HCT116 (cell line): ENCODE data around the gene FICD. TPM values are rescaled to one million over a fixed set of nuclear protein-coding genes. Genes with fewer than 3 reads are reported as not detected.

ENCODE experiments used
- ATAC-seq: fragments of 200-7000 bp; cut with Tn5 transposase; 2 replicates; pipeline ENCODE4 v1.9.1; 2020; ENCODE audit warnings: mild to moderate bottlenecking, moderate library complexity
- BruUV-seq: library from RNA; stranded (reverse); fragments of 400-500 nt; replicated peaks from 2 replicates; lab custom pipeline; 2021; lab: Mats Ljungman, UMichigan
- CTCF ChIA-PET: fragments of 300-600 bp; sonication (Branson Sonifier 250); formaldehyde crosslinking; loops from one replicate; lab custom pipeline; 2021; ENCODE audit warnings: antibody characterized with exemption; lab: Charles Lee
- POLR2A ChIA-PET: fragments of 300-600, 350-600 bp; sonication (Branson Sonifier 250); formaldehyde crosslinking; loops from one replicate; lab custom pipeline; 2021; ENCODE audit warnings: antibody characterized with exemption; lab: Charles Lee
- RAD21 ChIA-PET, 2 experiments: fragments of 300-600 bp; sonication (Branson Sonifier 250); formaldehyde crosslinking; loops; one replicate each; lab custom pipeline; 2023; ENCODE audit warnings: low total read pairs in 2 of 2; ENCODE audit not compliant: uncharacterized antibody in 2 of 2, unreplicated experiment in 2 of 2, low non-redundant PET in 1 of 2; lab: Charles Lee
- DNase-seq: peaks from one replicate; pipeline ENCODE4 v3.0.0-alpha.2; 2010; ENCODE audit warnings: low read depth, low spot score
- H2AFZ ChIP-seq: fragments of 200-600 bp; shearing (Covaris generic), sonication (generic); 2 replicates; pipeline ENCODE4 v1.6.1; 2017; ENCODE audit warnings: low read depth, mixed run types, mixed read lengths, antibody characterized with exemption, low read length; ENCODE audit not compliant: poor library complexity, severe bottlenecking
- H3K27ac ChIP-seq: 2 replicates; pipeline ENCODE4 v1.5.1; 2012; ENCODE audit warnings: low read depth, low read length
- H3K27me3 ChIP-seq: fragments of 200-600 bp; sonication (generic); 2 replicates; pipeline ENCODE4 v1.6.1; 2016; ENCODE audit warnings: mixed run types, low read length, mixed read lengths; ENCODE audit not compliant: insufficient read depth
- H3K36me3 ChIP-seq, 2 experiments: fragments of 200-500 bp in 1 of 2; fragments of 200-600 bp in 1 of 2; sonication (Bioruptor generic) in 1 of 2; sonication (generic) in 1 of 2; 2 replicates each; pipeline versions ENCODE4 v1.5.1 to v1.6.1; 2014 to 2016; ENCODE audit warnings: low read length in 2 of 2, inconsistent platforms in 1 of 2, mixed read lengths in 1 of 2, mixed run types in 1 of 2; ENCODE audit not compliant: insufficient read depth in 2 of 2, control insufficient read depth in 1 of 2
- H3K4me1 ChIP-seq, 2 experiments: fragments of 200-600 bp in 1 of 2; sonication (generic) in 1 of 2; 2 replicates each; pipeline versions ENCODE4 v1.5.1 to v1.6.1; 2012 to 2017; ENCODE audit warnings: low read length in 2 of 2, inconsistent platforms in 1 of 2, mild to moderate bottlenecking in 1 of 2, mixed read lengths in 1 of 2, mixed run types in 1 of 2, moderate library complexity in 1 of 2; ENCODE audit not compliant: insufficient read depth in 2 of 2, control insufficient read depth in 1 of 2
- H3K4me2 ChIP-seq: fragments of 200-600 bp; sonication (generic); 2 replicates; pipeline ENCODE4 v1.6.1; 2017; ENCODE audit warnings: mixed run types, low read length, mixed read lengths
- H3K4me3 ChIP-seq, 2 experiments: fragments of 200-600 bp in 1 of 2; sonication (generic) in 1 of 2; replicated peaks in 1 of 2; 2 replicates each; pipeline ENCODE4 v1.5.1; 2011 to 2016; ENCODE audit warnings: low read length in 2 of 2, control low read depth in 1 of 2, low read depth in 1 of 2, mild to moderate bottlenecking in 1 of 2, mixed read lengths in 1 of 2, mixed run types in 1 of 2
- H3K79me2 ChIP-seq: fragments of 200-600 bp; sonication (generic); 2 replicates; pipeline ENCODE4 v1.6.1; 2017; ENCODE audit warnings: mild to moderate bottlenecking, mixed run types, low read length, moderate library complexity, mixed read lengths; ENCODE audit not compliant: insufficient read depth
- H3K9ac ChIP-seq: fragments of 200-600 bp; sonication (generic); 2 replicates; pipeline ENCODE4 v1.6.1; 2016; ENCODE audit warnings: low read length, mixed read lengths
- H3K9me2 ChIP-seq: fragments of 200-600 bp; sonication (generic), shearing (Covaris generic); 2 replicates; pipeline ENCODE4 v1.6.1; 2017; ENCODE audit warnings: mixed run types, mild to moderate bottlenecking, moderate library complexity; ENCODE audit not compliant: insufficient read depth
- H3K9me3 ChIP-seq, 2 experiments: fragments of 200-500 bp in 1 of 2; fragments of 200-600 bp in 1 of 2; sonication (Bioruptor generic) in 1 of 2; sonication (generic) in 1 of 2; 2 replicates each; pipeline ENCODE4 v1.6.1; 2014 to 2017; ENCODE audit warnings: low read length in 2 of 2, mixed read lengths in 2 of 2, inconsistent platforms in 1 of 2, low read depth in 1 of 2, mild to moderate bottlenecking in 1 of 2, mixed run types in 1 of 2, moderate library complexity in 1 of 2; ENCODE audit not compliant: control insufficient read depth in 1 of 2, insufficient read depth in 1 of 2
- H4K20me1 ChIP-seq: fragments of 200-600 bp; sonication (generic), shearing (Covaris generic); 2 replicates; pipeline ENCODE4 v1.6.1; 2017; ENCODE audit warnings: mixed run types, mild to moderate bottlenecking, moderate library complexity; ENCODE audit not compliant: insufficient read depth
- CEBPB ChIP-seq: IDR thresholded peaks from 2 replicates; pipeline ENCODE4 v1.6.1; 2012; ENCODE audit warnings: low read depth
- CTCF ChIP-seq, 3 experiments: fragments of 200-600 bp in 1 of 3; sonication (generic) in 1 of 3; IDR thresholded peaks in 2 of 3; conservative IDR thresholded peaks in 1 of 3; 2 replicates each; pipeline ENCODE4 v1.5.1; 2012 to 2017; ENCODE audit warnings: low read depth in 2 of 3, low read length in 2 of 3, antibody characterized with exemption in 1 of 3, borderline replicate concordance in 1 of 3, control low read depth in 1 of 3, mild to moderate bottlenecking in 1 of 3, mixed read lengths in 1 of 3, mixed run types in 1 of 3, moderate library complexity in 1 of 3; ENCODE audit not compliant: insufficient read depth in 1 of 3
- EGR1 ChIP-seq: IDR thresholded peaks from 2 replicates; pipeline ENCODE4 v1.6.1; 2012; ENCODE audit warnings: low read depth
- EZH2 ChIP-seq: fragments of 200-600 bp; sonication (generic); IDR thresholded peaks from 2 replicates; pipeline ENCODE4 v1.6.1; 2017; ENCODE audit warnings: antibody characterized with exemption, mixed run types
- FOSL1 ChIP-seq: IDR thresholded peaks from 2 replicates; pipeline ENCODE4 v1.6.1; 2012; ENCODE audit warnings: low read depth
- JUND ChIP-seq: IDR thresholded peaks from 2 replicates; pipeline ENCODE4 v1.6.1; 2012
- MAX ChIP-seq: IDR thresholded peaks from 2 replicates; pipeline ENCODE4 v1.6.1; 2012
- POLR2AphosphoS5 ChIP-seq: IDR thresholded peaks from 2 replicates; pipeline ENCODE4 v1.6.1; 2011; ENCODE audit warnings: mild to moderate bottlenecking, low read depth, low read length, moderate library complexity
- RAD21 ChIP-seq: IDR thresholded peaks from 2 replicates; pipeline ENCODE4 v1.6.1; 2012; ENCODE audit warnings: low read depth, mild to moderate bottlenecking
- REST ChIP-seq: IDR thresholded peaks from 2 replicates; pipeline ENCODE4 v1.6.1; 2012; ENCODE audit warnings: low read depth
- SRF ChIP-seq: IDR thresholded peaks from 2 replicates; pipeline ENCODE4 v1.6.1; 2012; ENCODE audit warnings: low read depth
- YY1 ChIP-seq: IDR thresholded peaks from 2 replicates; pipeline ENCODE4 v1.6.1; 2011; ENCODE audit warnings: low read length, low read depth, moderate library complexity, mild to moderate bottlenecking; ENCODE audit not compliant: insufficient replicate concordance; ENCODE audit errors: extremely low read depth
- ZBTB33 ChIP-seq: IDR thresholded peaks from 2 replicates; pipeline ENCODE4 v1.6.1; 2011; ENCODE audit warnings: mild to moderate bottlenecking, low read length, moderate library complexity; ENCODE audit not compliant: insufficient replicate concordance; ENCODE audit errors: extremely low read depth
- ZFX ChIP-seq: fragments of 450-650 bp; IDR thresholded peaks from 2 replicates; pipeline ENCODE4 v1.6.1; 2017
- intact Hi-C: fragments of 100-400 bp; cut with micrococcal nuclease; formaldehyde crosslinking; loops from 2 replicates; pipeline ENCODE4 v1.10.0; 2022
- total RNA-seq: library from RNA; stranded (reverse); gene quantifications from one replicate; pipeline ENCODE4 v1.2.1, GENCODE V29; 2021; ENCODE audit not compliant: unreplicated experiment

FICD gene
- total RNA-seq, 1 experiment from 2014 or later = 5.1 TPM

GRCh38 chr12:108530161-108530560 lies 15.1 kb downstream of the FICD start:
- H3K9ac ChIP-seq = no peak overlapping the region
- intact Hi-C loops = no loop called here
- no peaks in the 10 kb centered on the region for H3K27me3 ChIP-seq
- no peaks in the 10 kb centered on the region for H3K4me1 ChIP-seq
- TF ChIP-seq JUND (no peak), YY1 (no peak), CTCF (IDR thresholded peaks at IDR 0.05 in 2 of 3, conservative IDR thresholded peaks at IDR 0.05 in 1 of 3; ENCODE audit: borderline replicate concordance in 1 of 3, insufficient read depth in 1 of 3, low read depth in 2 of 3, low read length in 2 of 3) (no peak), MAX (no peak), SRF (no peak), ZBTB33 (no peak), POLR2AphosphoS5 (no peak), REST (no peak), EZH2 (no peak), FOSL1 (no peak), CEBPB (no peak), EGR1 (no peak), ZFX (no peak), RAD21 (no peak)
- H3K27ac ChIP-seq = no peak overlapping the region
- no peak overlapping the region for H2AFZ ChIP-seq
- ChIA-PET CTCF (no interaction called here), POLR2A (no interaction called here), RAD21 (no interaction called here)
- no TSS peak for BruUV-seq
- H4K20me1 ChIP-seq = no peaks in the 10 kb centered on the region
- no peaks in the 10 kb centered on the region for H3K9me3 ChIP-seq
- H3K4me2 ChIP-seq = no peak overlapping the region
- DNase-seq (no peak), ATAC-seq (no peak)
- H3K36me3 ChIP-seq = peaks cover 58 to 68% of the 10 kb centered on the region in 2 experiments; a peak in 3 of 4 replicates
- H3K79me2 ChIP-seq = peaks cover 49% of the 10 kb centered on the region
- no peak overlapping the region for H3K4me3 ChIP-seq
- no peaks in the 10 kb centered on the region for H3K9me2 ChIP-seq
